GM21528 (cell line): ENCODE measurements around the gene CDC42EP4.
"Not testable (repeated sequence)": the region's sequence is repeated elsewhere in the genome, so short reads cannot be mapped to it uniquely, and the experiment has no call there.

Source experiments
- ATAC-seq: cut with Tn5 transposase; IDR thresholded peaks from one replicate; pipeline ENCODE4 v1.9.1; 2021; ENCODE audit warnings: mild to moderate bottlenecking, moderate library complexity; ENCODE audit not compliant: unreplicated experiment, low FRiP score

Gene CDC42EP4

GRCh38 chr17:73343739-73344454 lies 32.1 kb upstream of the CDC42EP4 start:
- ATAC-seq, result no peak

- no peak for ATAC-seq
These were observed 31.4 kb upstream of the CDC42EP4 start for GRCh38 chr17:73343168-73343634.

GRCh38 chr17:73342541-73343167 lies 30.9 kb upstream of the CDC42EP4 start:
- ATAC-seq, result no peak

- no peak for ATAC-seq
These were observed 30.3 kb upstream of the CDC42EP4 start for GRCh38 chr17:73342050-73342522.

- no peak for ATAC-seq
These were observed 29.7 kb upstream of the CDC42EP4 start for GRCh38 chr17:73341350-73342049.

GRCh38 chr17:73340093-73340596 lies 28.3 kb upstream of the CDC42EP4 start:
- ATAC-seq, result no peak

GRCh38 chr17:73338566-73339197 lies 26.9 kb upstream of the CDC42EP4 start:
- no peak for ATAC-seq

GRCh38 chr17:73338050-73338521 lies 26.3 kb upstream of the CDC42EP4 start:
- ATAC-seq, result no peak

GRCh38 chr17:73337330-73337710 lies 25.5 kb upstream of the CDC42EP4 start:
- ATAC-seq, result no peak

GRCh38 chr17:73336408-73337329 lies 24.9 kb upstream of the CDC42EP4 start:
- ATAC-seq, result no peak

GRCh38 chr17:73335591-73336407 lies 24.0 kb upstream of the CDC42EP4 start:
- ATAC-seq, result no peak

GRCh38 chr17:73334771-73335513 lies 23.1 kb upstream of the CDC42EP4 start:
- no peak for ATAC-seq

GRCh38 chr17:73333445-73333844 lies 21.6 kb upstream of the CDC42EP4 start:
- not testable (repeated sequence) for ATAC-seq

GRCh38 chr17:73331060-73331459 lies 19.3 kb upstream of the CDC42EP4 start:
- ATAC-seq, result no peak

- no peak for ATAC-seq
These were observed 15.9 kb upstream of the CDC42EP4 start for GRCh38 chr17:73327676-73328075.

GRCh38 chr17:73325527-73325842 lies 13.7 kb upstream of the CDC42EP4 start:
- no peak for ATAC-seq

GRCh38 chr17:73324711-73325526 lies 13.1 kb upstream of the CDC42EP4 start:
- ATAC-seq, result no peak

- no peak for ATAC-seq
These were observed 12.3 kb upstream of the CDC42EP4 start for GRCh38 chr17:73324160-73324475.
